Fibroblast of villous mesenchyme (primary cell): ENCODE results near the gene CCDC134. TPM values are rescaled to one million over a fixed set of nuclear protein-coding genes. Genes with fewer than 3 reads are reported as not detected.

ENCODE experiments used
- DNase-seq: peaks from one replicate; pipeline ENCODE4 v3.0.0-alpha.2; 2010; ENCODE audit warnings: low read depth
- H3K4me3 ChIP-seq: 2 replicates; pipeline ENCODE4 v1.5.1; 2011; ENCODE audit warnings: low read depth, mild to moderate bottlenecking, low read length
- CTCF ChIP-seq: IDR thresholded peaks from 2 replicates; pipeline ENCODE4 v1.5.1; 2012; ENCODE audit warnings: low read depth, mild to moderate bottlenecking, low read length; ENCODE audit not compliant: insufficient read depth
- total RNA-seq: library from RNA; depleted of rRNA; stranded (reverse); fragments of >200 nt; gene quantifications from 2 replicates; pipeline ENCODE4 v1.2.3, GENCODE V29; 2012

Gene CCDC134
- total RNA-seq, 1 donor = 16.0 TPM

- no peak for DNase-seq
- no peak for TF ChIP-seq CTCF
- H3K4me3 ChIP-seq = no peak overlapping the region
These were observed 27.2 kb downstream of the CCDC134 start for GRCh38 chr22:41827671-41828070.

- DNase-seq = no peak
- no peak for TF ChIP-seq CTCF
- no peak overlapping the region for H3K4me3 ChIP-seq
These were observed 28.0 kb downstream of the CCDC134 start for GRCh38 chr22:41828516-41828915.

- no peak for TF ChIP-seq CTCF
- DNase-seq = no peak
- H3K4me3 ChIP-seq = no peak overlapping the region
These were observed 29.7 kb downstream of the CCDC134 start for GRCh38 chr22:41830174-41830573.

GRCh38 chr22:41831383-41831782 lies 30.9 kb downstream of the CCDC134 start:
- TF ChIP-seq CTCF = no peak
- DNase-seq = no peak
- H3K4me3 ChIP-seq = no peak overlapping the region

- no peak for DNase-seq
- peak overlapping the region; percentile 58 for H3K4me3 ChIP-seq
- no peak for TF ChIP-seq CTCF
These were observed 31.5 kb downstream of the CCDC134 start for GRCh38 chr22:41831828-41832552.

GRCh38 chr22:41832553-41833368 lies 32.3 kb downstream of the CCDC134 start, which contains the start of gene SREBF2:
Gene SREBF2, plus strand, starts transcription at chr22:41833105. Its CDS starts 166 bp downstream, at chr22:41833271.
- H3K4me3 ChIP-seq = peak within 1 kb of the TSS; percentile 88
- TF ChIP-seq CTCF = no peak
- peak; percentile 100 for DNase-seq
